K562 (cell line): Measurements from ENCODE around the gene HAUS7. TPM values are rescaled to one million over a fixed set of nuclear protein-coding genes. Genes with fewer than 3 reads are reported as not detected.

Experiments used
- ATAC-seq: fragments of 200-7000 bp; cut with Tn5 transposase; 3 replicates; pipeline ENCODE4 v1.9.1; 2020; ENCODE audit warnings: moderate library complexity
- BruUV-seq: library from RNA; stranded (reverse); fragments of 400-500 nt; replicated peaks from 2 replicates; lab custom pipeline; 2021; lab: Mats Ljungman, UMichigan
- CTCF ChIA-PET: fragments of 300-600 bp; formaldehyde crosslinking; extraction: SDS; loops from one replicate; lab custom pipeline; 2021; ENCODE audit warnings: low intra/inter-chr PET ratio; lab: Yijun Ruan, JAX
- POLR2A ChIA-PET: fragments of 300-600, 350-650 bp; sonication (Branson Sonifier 250); formaldehyde crosslinking; extraction: SDS; loops from one replicate; lab custom pipeline; 2021; ENCODE audit warnings: antibody characterized with exemption, inconsistent platforms; lab: Yijun Ruan, JAX
- DNase-seq, 4 experiments: peaks; one replicate each; pipeline versions ENCODE4 v3.0.0 to v3.0.0-alpha.2; 2011 to 2018; ENCODE audit warnings: low spot score in 3 of 4, mixed read lengths in 3 of 4; ENCODE audit errors: extremely low read depth in 1 of 4
- FAIRE-seq: peaks from 2 replicates; lab custom pipeline; 2011; peaks lifted over from hg19 to GRCh38; lab: Jason Lieb, UNC
- H2AFZ ChIP-seq: 2 replicates; pipeline ENCODE4 v1.6.0; 2011; ENCODE audit warnings: low read depth, low read length, control low read depth, inconsistent platforms
- H3K27ac ChIP-seq: fragments of 200-600 bp; 3 replicates; pipeline ENCODE4 v1.8.0; 2011; ENCODE audit warnings: low read depth, mild to moderate bottlenecking, control low read depth, inconsistent platforms, low read length, moderate library complexity, mixed read lengths; ENCODE audit errors: extremely low read depth
- H3K27me3 ChIP-seq, 2 experiments: fragments of 300-600 bp in 1 of 2; 2 replicates in 1 of 2; 3 replicates in 1 of 2; pipeline versions ENCODE4 v1.6.0 to v1.8.0; 2011; ENCODE audit warnings: inconsistent platforms in 2 of 2, low read length in 2 of 2, mild to moderate bottlenecking in 1 of 2, mixed read lengths in 1 of 2, moderate library complexity in 1 of 2; ENCODE audit not compliant: control insufficient read depth in 2 of 2, insufficient read depth in 2 of 2
- H3K36me3 ChIP-seq: fragments of 300-600 bp; 3 replicates; pipeline ENCODE4 v1.8.0; 2011; ENCODE audit warnings: mild to moderate bottlenecking, low read length, inconsistent platforms; ENCODE audit not compliant: control insufficient read depth, insufficient read depth
- H3K4me1 ChIP-seq, 2 experiments: fragments of 200-600 bp in 1 of 2; replicated peaks in 1 of 2; 2 replicates in 1 of 2; 3 replicates in 1 of 2; pipeline versions ENCODE4 v1.5.1 to v1.8.0; 2011; ENCODE audit warnings: inconsistent platforms in 2 of 2, low read length in 2 of 2, mild to moderate bottlenecking in 1 of 2, mixed read lengths in 1 of 2, moderate library complexity in 1 of 2; ENCODE audit not compliant: control insufficient read depth in 2 of 2, insufficient read depth in 2 of 2
- H3K4me2 ChIP-seq: 2 replicates; pipeline ENCODE4 v1.6.1; 2011; ENCODE audit warnings: low read length, control low read depth, inconsistent platforms, mixed read lengths; ENCODE audit not compliant: insufficient read depth
- H3K4me3 ChIP-seq: fragments of 200-600 bp; sonication (generic), shearing (Covaris generic); 2 replicates; pipeline ENCODE4 v1.5.1; 2016; ENCODE audit warnings: control low read depth, inconsistent platforms
- H3K79me2 ChIP-seq: fragments of 200-600 bp; 3 replicates; pipeline ENCODE4 v1.8.0; 2011; ENCODE audit warnings: low read length, inconsistent platforms; ENCODE audit not compliant: control insufficient read depth, insufficient read depth
- H3K9ac ChIP-seq, 2 experiments: 2 replicates each; pipeline versions ENCODE4 v1.6.0 to v1.6.1; 2011; ENCODE audit warnings: low read depth in 2 of 2, low read length in 2 of 2, control low read depth in 1 of 2, inconsistent platforms in 1 of 2, mild to moderate bottlenecking in 1 of 2, mixed read lengths in 1 of 2; ENCODE audit not compliant: insufficient read depth in 1 of 2
- H3K9me1 ChIP-seq: one replicate; pipeline ENCODE4 v1.6.0; 2011; ENCODE audit warnings: inconsistent platforms, mild to moderate bottlenecking, low read length, moderate library complexity; ENCODE audit not compliant: control insufficient read depth, insufficient read depth
- H3K9me3 ChIP-seq: replicated peaks from 2 replicates; pipeline ENCODE4 v1.5.1; 2011; ENCODE audit warnings: low read depth, low read length, inconsistent platforms; ENCODE audit not compliant: control insufficient read depth, insufficient read depth
- H4K20me1 ChIP-seq: replicated peaks from 2 replicates; pipeline ENCODE4 v1.6.1; 2011; ENCODE audit warnings: low read length, inconsistent platforms, mixed read lengths; ENCODE audit not compliant: control insufficient read depth, insufficient read depth
- CBFA2T2 ChIP-seq: fragments of 450-650 bp; conservative IDR thresholded peaks from 2 replicates; pipeline ENCODE4 v1.6.1; 2017; ENCODE audit warnings: mild to moderate bottlenecking
- DMBX1 ChIP-seq: fragments of 250-450 bp; sonication (Bioruptor Pico); IDR thresholded peaks from 2 replicates; pipeline ENCODE4 v1.8.0; 2022; ENCODE audit warnings: inconsistent platforms, mild to moderate bottlenecking, moderate library complexity, borderline replicate concordance
- GTF2E2 ChIP-seq: fragments of 200-800 bp; sonication (Bioruptor generic); IDR thresholded peaks from 2 replicates; pipeline ENCODE4 v1.6.1; 2016; ENCODE audit warnings: missing genetic modification characterization, missing compliant biosample characterization
- HDGF ChIP-seq: fragments of 450-650 bp; IDR thresholded peaks from 2 replicates; pipeline ENCODE4 v1.6.1; 2016
- KDM5B ChIP-seq: fragments of 200-600 bp; sonication (generic); IDR thresholded peaks from 2 replicates; pipeline ENCODE4 v1.6.1; 2012; ENCODE audit warnings: low read depth, mild to moderate bottlenecking, moderate library complexity, low read length, control low read depth, inconsistent platforms; ENCODE audit not compliant: insufficient replicate concordance
- LARP7 ChIP-seq: fragments of 450-650 bp; IDR thresholded peaks from 2 replicates; pipeline ENCODE4 v1.6.1; 2016
- NBN ChIP-seq: fragments of 450-650 bp; IDR thresholded peaks from 2 replicates; pipeline ENCODE4 v1.6.1; 2016; ENCODE audit warnings: low read depth, mild to moderate bottlenecking
- NCOA4 ChIP-seq: fragments of 450-650 bp; IDR thresholded peaks from 2 replicates; pipeline ENCODE4 v1.6.1; 2018; ENCODE audit warnings: mild to moderate bottlenecking; ENCODE audit not compliant: partially characterized antibody
- PPARD ChIP-seq: fragments of 250-450 bp; sonication (Bioruptor Pico); IDR thresholded peaks from 2 replicates; pipeline ENCODE4 v1.8.0; 2022; ENCODE audit warnings: inconsistent platforms, mild to moderate bottlenecking, moderate library complexity
- REST ChIP-seq, 2 experiments: fragments of 450-650 bp; formaldehyde crosslinking in 1 of 2; IDR thresholded peaks; 2 replicates each; pipeline versions ENCODE4 v1.4.0 to v1.6.1; 2014 to 2020; ENCODE audit warnings: mild to moderate bottlenecking in 2 of 2, borderline replicate concordance in 1 of 2, low read depth in 1 of 2
- U2AF2 ChIP-seq: fragments of 200-400 bp; formaldehyde crosslinking; optimal IDR thresholded peaks from 2 replicates; pipeline ENCODE3; 2017; ENCODE audit warnings: low read depth, mild to moderate bottlenecking, low read length
- WHSC1 ChIP-seq: IDR thresholded peaks from one replicate; pipeline ENCODE4 v1.6.1; 2012; ENCODE audit warnings: low read length, control low read depth, inconsistent platforms
- ZNF175 ChIP-seq: fragments of 200-800 bp; sonication (Bioruptor generic); IDR thresholded peaks from 2 replicates; pipeline ENCODE4 v1.6.1; 2016; ENCODE audit warnings: low read depth, mild to moderate bottlenecking, missing genetic modification characterization, missing compliant biosample characterization
- ZNF445 ChIP-seq: fragments of 250-450 bp; sonication (Bioruptor Pico); IDR thresholded peaks from 2 replicates; pipeline ENCODE4 v1.4.0; 2020; ENCODE audit warnings: low read depth, mild to moderate bottlenecking, moderate library complexity
- WGBS: fragments of 100-300 bp; shearing (Covaris generic); methylation state at CpG from one replicate; pipeline ENCODE4 v1.1.6; 2016; ENCODE audit warnings: low coverage, mixed read lengths; ENCODE audit not compliant: insufficient coverage; ENCODE audit errors: missing lambda C conversion rate; 5-methylcytosine and 5-hydroxymethylcytosine counted together
- in situ Hi-C: fragments of 300-500 bp; cut with MboI; formaldehyde crosslinking; loops from 4 replicates; pipeline ENCODE4 v1.15.0; 2018; ENCODE audit warnings: inconsistent platforms, mixed read lengths
- intact Hi-C: fragments of 100-400 bp; cut with micrococcal nuclease; formaldehyde crosslinking; loops from 2 replicates; pipeline ENCODE4 v1.14.2; 2022
- polyA plus RNA-seq, 8 experiments: library from polyadenylated mRNA; depleted of rRNA in 4 of 8; stranded (reverse) in 5 of 8; unstranded in 3 of 8; fragments of >200 nt; fragmentation: Nextera tagmentation in 2 of 8; fragmentation: Illumina TruSeq in 1 of 8; extraction: Ambion mirVana in 2 of 8; extraction: Trizol in 1 of 8; gene quantifications; 2 replicates each; pipeline versions ENCODE4 v1.2.1 to v1.2.3, GENCODE V29; 2011 to 2014; ENCODE audit warnings: inconsistent platforms in 1 of 8, missing spikeins in 1 of 8
- total RNA-seq, 7 experiments: library from RNA; depleted of rRNA in 6 of 7; stranded (reverse); fragments of >200 nt in 6 of 7; fragmentation: Illumina TruSeq in 2 of 7; extraction: Trizol in 2 of 7; gene quantifications; 2 replicates each; pipeline versions ENCODE4 v1.2.1 to v1.2.3, GENCODE V29; 2011 to 2021; ENCODE audit warnings: low replicate concordance in 1 of 7

The HAUS7 gene
- total and polyA plus RNA-seq, 9 of the 15 experiments (the other 6 are each of a cell fraction or from before 2014, with no cell fraction given), result 10.0 to 94.9 (median 48.8) TPM

DNA sequence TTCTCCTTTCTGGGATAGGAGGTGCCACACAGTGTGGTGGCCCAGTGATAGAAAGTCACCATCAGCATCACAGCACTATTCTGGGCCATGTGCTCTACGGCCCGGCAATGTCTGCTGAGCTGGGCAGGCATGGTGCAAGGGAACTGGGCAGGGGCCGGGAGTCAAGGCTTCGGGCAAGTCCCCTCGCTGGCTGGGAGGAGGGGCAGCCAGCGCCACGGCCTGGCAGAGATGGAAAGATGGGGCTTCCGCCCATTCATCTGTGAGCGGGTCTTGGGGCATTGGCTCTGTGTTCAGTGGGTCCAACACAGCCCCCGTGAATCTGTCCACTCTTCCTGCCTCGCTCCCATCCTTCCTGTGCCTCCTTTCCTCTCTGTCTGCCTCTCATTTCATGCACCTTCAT is 40.0 kb upstream of the HAUS7 start (continued):
- TF ChIP-seq CBFA2T2, result no peak
- no peak for TF ChIP-seq ZNF445 (CRISPR knock-in tag)
- TF ChIP-seq LARP7, result no peak
- no peak for TF ChIP-seq GTF2E2 (tag)
- TF ChIP-seq NCOA4, result no peak

GRCh38 chrX:153509592-153509991 is 39.2 kb upstream of the HAUS7 start:
- Histone ChIP-seq H3K27me3 (peaks cover 0 to 36% of the 10 kb centered on the region in 2 experiments; a peak in 2 of 5 replicates), H3K9ac (no peak overlapping the region), H3K9me1 (no peaks in the 10 kb centered on the region), H4K20me1 (no peaks in the 10 kb centered on the region), H2AFZ (no peak overlapping the region), H3K9me3 (no peaks in the 10 kb centered on the region), H3K4me3 (no peak overlapping the region), H3K4me2 (no peak overlapping the region), H3K27ac (no peak overlapping the region), H3K4me1 (peaks cover 0 to 16% of the 10 kb centered on the region in 2 experiments; a peak in 3 of 5 replicates), H3K79me2 (no peaks in the 10 kb centered on the region), H3K36me3 (no peaks in the 10 kb centered on the region)
- intact Hi-C loops (loop anchor here (5.0 kb wide), 1 partner anchor 37 kb away; the partner anchor contains the start of gene HAUS7), in situ Hi-C loops (no loop called here)
- no TSS peak for BruUV-seq
- WGBS, result 3% methylated on average over 8 of the region's 14 CpGs
- no peak for DNase-seq
- no peak for ATAC-seq
- POLR2A ChIA-PET, result interaction anchor here (0.6 kb wide), 1 partner anchor 164 kb away, joined by 3 read pairs; no protein-coding TSS in a partner anchor
- no peak for FAIRE-seq
- CTCF ChIA-PET, result no interaction called here
- TF ChIP-seq REST (IDR thresholded peaks at IDR 0.05; ENCODE audit: borderline replicate concordance) (no peak), REST (CRISPR knock-in tag; IDR thresholded peaks at IDR 0.05; ENCODE audit: low read depth) (no peak), KDM5B (no peak), WHSC1 (no peak), PPARD (CRISPR knock-in tag) (no peak), DMBX1 (CRISPR knock-in tag) (no peak), U2AF2 (no peak), ZNF175 (CRISPR knock-in tag) (no peak), HDGF (no peak), NBN (no peak)
